MM.1S (cell line): ENCODE measurements around the gene SPACDR.
A peak's percentile ranks its signal among the peaks of the same experiment; 100 is the strongest.

Source experiments
- DNase-seq: peaks from one replicate; pipeline ENCODE4 v3.0.0-alpha.2; 2015
- H2AFZ ChIP-seq: fragments of 300-600 bp; sonication (generic); 2 replicates; pipeline ENCODE4 v1.6.0; 2016; ENCODE audit warnings: antibody characterized with exemption, low read length
- H3F3A ChIP-seq: fragments of 300-600 bp; sonication (generic); 2 replicates; pipeline ENCODE4 v1.6.1; 2016; ENCODE audit warnings: mild to moderate bottlenecking, antibody characterized with exemption, low read length, moderate library complexity, mixed read lengths; ENCODE audit not compliant: insufficient read depth
- H3K27ac ChIP-seq: fragments of 300-600 bp; sonication (generic); 2 replicates; pipeline ENCODE4 v1.5.1; 2016; ENCODE audit warnings: mild to moderate bottlenecking, low read length
- H3K27me3 ChIP-seq: fragments of 300-600 bp; sonication (generic); replicated peaks from 2 replicates; pipeline ENCODE4 v1.6.0; 2016; ENCODE audit warnings: low read length; ENCODE audit not compliant: insufficient read depth
- H3K36me3 ChIP-seq: fragments of 300-600 bp; sonication (generic); replicated peaks from 2 replicates; pipeline ENCODE4 v1.6.1; 2016; ENCODE audit warnings: mild to moderate bottlenecking, low read length, mixed read lengths; ENCODE audit not compliant: insufficient read depth
- H3K4me1 ChIP-seq: fragments of 300-600 bp; sonication (generic); 2 replicates; pipeline ENCODE4 v1.6.1; 2016; ENCODE audit warnings: low read length, mixed read lengths
- H3K4me2 ChIP-seq: fragments of 300-600 bp; sonication (generic); 2 replicates; pipeline ENCODE4 v1.6.0; 2016; ENCODE audit warnings: low read depth, low read length
- H3K4me3 ChIP-seq: fragments of 300-600 bp; sonication (generic); 2 replicates; pipeline ENCODE4 v1.5.1; 2016; ENCODE audit warnings: low read length, mixed read lengths
- H3K79me2 ChIP-seq: fragments of 300-600 bp; sonication (generic); 2 replicates; pipeline ENCODE4 v1.6.1; 2016; ENCODE audit warnings: mixed run types, low read length, mixed read lengths
- H3K9ac ChIP-seq: fragments of 300-600 bp; sonication (generic); 2 replicates; pipeline ENCODE4 v1.6.1; 2016; ENCODE audit warnings: low read length, mixed read lengths
- H3K9me2 ChIP-seq: fragments of 300-600 bp; sonication (generic); replicated peaks from 2 replicates; pipeline ENCODE4 v1.6.1; 2016; ENCODE audit warnings: mild to moderate bottlenecking, low read length, mixed read lengths; ENCODE audit not compliant: insufficient read depth
- H3K9me3 ChIP-seq: fragments of 300-600 bp; sonication (generic); replicated peaks from 2 replicates; pipeline ENCODE4 v1.6.1; 2016; ENCODE audit warnings: mild to moderate bottlenecking, low read length, mixed read lengths; ENCODE audit not compliant: insufficient read depth
- H4K20me1 ChIP-seq: fragments of 300-600 bp; sonication (generic); 2 replicates; pipeline ENCODE4 v1.6.1; 2016; ENCODE audit warnings: mild to moderate bottlenecking, low read length, moderate library complexity, mixed read lengths; ENCODE audit not compliant: insufficient read depth
- CTCF ChIP-seq: fragments of 300-600 bp; sonication (generic); IDR thresholded peaks from 2 replicates; pipeline ENCODE4 v1.5.1; 2016; ENCODE audit warnings: antibody characterized with exemption, low read length, mixed read lengths
- EZH2 ChIP-seq: fragments of 300-600 bp; sonication (generic); optimal IDR thresholded peaks from 2 replicates; pipeline ENCODE3; 2017; ENCODE audit warnings: low read depth, mild to moderate bottlenecking, antibody characterized with exemption, low read length, mixed read lengths
- EZH2phosphoT487 ChIP-seq: fragments of 300-600 bp; sonication (generic); IDR thresholded peaks from 2 replicates; pipeline ENCODE4 v1.6.1; 2018; ENCODE audit warnings: antibody characterized with exemption, low read length

The SPACDR gene

GRCh38 chr7:100469227-100470044 is 5.4 kb upstream of the SPACDR start:
- Histone ChIP-seq H3K4me2 (no peak overlapping the region), H3K27ac (no peak overlapping the region), H2AFZ (no peak overlapping the region), H3F3A (no peaks in the 10 kb centered on the region; the same call in 1 of the 2 replicates), H4K20me1 (no peaks in the 10 kb centered on the region), H3K79me2 (no peaks in the 10 kb centered on the region; the same call in 1 of the 2 replicates), H3K4me1 (no peaks in the 10 kb centered on the region), H3K9me2 (no peaks in the 10 kb centered on the region), H3K27me3 (no peaks in the 10 kb centered on the region), H3K9me3 (no peaks in the 10 kb centered on the region), H3K4me3 (no peak overlapping the region), H3K9ac (no peak overlapping the region), H3K36me3 (no peaks in the 10 kb centered on the region)
- peak; percentile 69 for DNase-seq
- peak; percentile 75 for TF ChIP-seq CTCF
- TF ChIP-seq EZH2 = no peak

- no peak for TF ChIP-seq EZH2
- TF ChIP-seq EZH2phosphoT487 = no peak
- no peak for TF ChIP-seq CTCF
- Histone ChIP-seq H3K9me3 (no peaks in the 10 kb centered on the region), H3K79me2 (no peaks in the 10 kb centered on the region), H2AFZ (no peak overlapping the region), H3K9me2 (no peaks in the 10 kb centered on the region), H3F3A (no peaks in the 10 kb centered on the region; the same call in 1 of the 2 replicates), H3K36me3 (no peaks in the 10 kb centered on the region), H3K4me2 (no peak overlapping the region), H3K9ac (no peak overlapping the region), H3K4me3 (no peak overlapping the region), H4K20me1 (no peaks in the 10 kb centered on the region), H3K27ac (no peak overlapping the region), H3K27me3 (no peaks in the 10 kb centered on the region), H3K4me1 (no peaks in the 10 kb centered on the region)
- DNase-seq = no peak
Measured at GRCh38 chr7:100467638-100468373, 3.7 kb upstream of the SPACDR start.

GRCh38 chr7:100466653-100467605 is 2.9 kb upstream of the SPACDR start:
- H3K4me3 ChIP-seq = no peak overlapping the region
- H3K9me2 ChIP-seq = no peaks in the 10 kb centered on the region
- H3K79me2 ChIP-seq = no peaks in the 10 kb centered on the region
- H3K27me3 ChIP-seq = no peaks in the 10 kb centered on the region
- H4K20me1 ChIP-seq = no peaks in the 10 kb centered on the region
- H3F3A ChIP-seq = no peaks in the 10 kb centered on the region; the same call in 1 of the 2 replicates
- no peak for TF ChIP-seq CTCF
- TF ChIP-seq EZH2phosphoT487 = no peak
- no peak for TF ChIP-seq EZH2
- no peak overlapping the region for H3K9ac ChIP-seq
- no peaks in the 10 kb centered on the region for H3K36me3 ChIP-seq
- H3K4me1 ChIP-seq = no peaks in the 10 kb centered on the region
- no peak overlapping the region for H3K27ac ChIP-seq
- no peaks in the 10 kb centered on the region for H3K9me3 ChIP-seq
- no peak overlapping the region for H3K4me2 ChIP-seq
- DNase-seq = no peak
- H2AFZ ChIP-seq = no peak overlapping the region
